Endodermal cell (in vitro differentiated cells): ENCODE results near the gene PSAP. TPM values are rescaled to one million over a fixed set of nuclear protein-coding genes. Genes with fewer than 3 reads are reported as not detected.

Experiments
- DNase-seq: peaks from one replicate; pipeline ENCODE4 v3.0.0-alpha.2; 2017
- H3K27ac ChIP-seq: 2 replicates; pipeline ENCODE4 v1.5.1; 2013; ENCODE audit warnings: mild to moderate bottlenecking, low read depth, low read length, moderate library complexity
- H3K27me3 ChIP-seq: 2 replicates; pipeline ENCODE4 v1.6.1; 2013; ENCODE audit warnings: mild to moderate bottlenecking, low read length, moderate library complexity; ENCODE audit not compliant: insufficient read depth, control insufficient read depth, poor library complexity, severe bottlenecking
- H3K36me3 ChIP-seq: 2 replicates; pipeline ENCODE4 v1.7.0; 2013; ENCODE audit warnings: mild to moderate bottlenecking, low read length, moderate library complexity; ENCODE audit not compliant: control insufficient read depth, insufficient read depth
- H3K4me1 ChIP-seq: one replicate; pipeline ENCODE4 v1.7.0; 2013; ENCODE audit warnings: low read length; ENCODE audit not compliant: control insufficient read depth, insufficient read depth
- H3K4me3 ChIP-seq: 2 replicates; pipeline ENCODE4 v1.5.1; 2013; ENCODE audit warnings: mild to moderate bottlenecking, low read length, moderate library complexity
- H3K9ac ChIP-seq: 2 replicates; pipeline ENCODE4 v1.6.1; 2013; ENCODE audit warnings: mild to moderate bottlenecking, low read length, moderate library complexity; ENCODE audit not compliant: poor library complexity, severe bottlenecking; ENCODE audit errors: extremely low read depth
- H3K9me3 ChIP-seq: 2 replicates; pipeline ENCODE4 v1.6.1; 2013; ENCODE audit warnings: mild to moderate bottlenecking, low read length, moderate library complexity; ENCODE audit not compliant: control insufficient read depth
- H3K27ac Mint-ChIP-seq: 2 replicates; pipeline ENCODE4 v1.8.0; 2020; ENCODE audit warnings: mixed read lengths
- H3K27me3 Mint-ChIP-seq: 2 replicates; pipeline ENCODE4 v1.8.0; 2021; ENCODE audit warnings: mild to moderate bottlenecking, mixed read lengths; ENCODE audit not compliant: insufficient read depth
- H3K36me3 Mint-ChIP-seq: 2 replicates; pipeline ENCODE4 v1.8.0; 2020; ENCODE audit warnings: low read depth, mixed read lengths
- H3K4me1 Mint-ChIP-seq: 2 replicates; pipeline ENCODE4 v1.8.0; 2020; ENCODE audit warnings: mixed read lengths
- H3K4me3 Mint-ChIP-seq: 2 replicates; pipeline ENCODE4 v1.8.0; 2020; ENCODE audit warnings: mild to moderate bottlenecking, moderate library complexity, mixed read lengths
- H3K9me3 Mint-ChIP-seq: 2 replicates; pipeline ENCODE4 v1.8.0; 2020; ENCODE audit warnings: mild to moderate bottlenecking, mixed read lengths
- CTCF ChIP-seq: fragments of 200-600 bp; sonication (generic); conservative IDR thresholded peaks from 2 replicates; pipeline ENCODE4 v1.5.0; 2021; ENCODE audit warnings: antibody characterized with exemption, mild to moderate bottlenecking
- WGBS, 2 experiments: methylation state at CpG; one replicate each; pipeline versions ENCODE4 v1.1.5 to v1.1.7; 2013; ENCODE audit warnings: missing lambda C conversion rate in 2 of 2, mixed read lengths in 1 of 2; ENCODE audit not compliant: insufficient coverage in 1 of 2, insufficient read length in 1 of 2; 5-methylcytosine and 5-hydroxymethylcytosine counted together
- total RNA-seq, 2 donors: library from RNA; stranded (reverse); fragmentation: NEBNext Ultra II Directional in 1 of 2; extraction: Animal tissue kit (Norgen Biotek cat#: 25700) in 1 of 2; gene quantifications; 2 replicates in 1 of 2; 3 replicates in 1 of 2; pipeline ENCODE4 v1.2.1, GENCODE V29; 2021

Gene PSAP
- total RNA-seq, 2 donors from 2014 or later, result 456 to 549 TPM

DNA sequence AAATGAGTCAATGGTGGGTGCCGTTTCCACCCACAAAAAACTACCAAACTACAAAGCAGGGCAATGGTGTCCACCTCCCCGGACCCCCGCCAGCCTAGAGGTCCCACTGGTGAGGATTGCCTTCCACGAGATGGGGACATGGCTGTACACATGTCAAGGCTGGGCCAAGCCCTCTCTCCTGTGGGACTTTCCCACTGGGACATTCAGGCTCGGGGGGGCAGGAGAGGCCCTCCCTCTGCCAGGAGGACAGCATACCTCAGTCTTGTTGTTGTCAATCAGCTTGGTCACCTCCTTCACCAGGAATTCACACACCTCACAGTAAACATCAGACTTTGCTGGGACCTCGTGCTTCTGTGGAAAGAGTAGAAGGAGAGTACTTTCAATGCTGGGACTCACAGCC is 31.1 kb downstream of the PSAP start:
- Mint-ChIP-seq H3K4me3 (no peak overlapping the region), H3K27ac (no peak overlapping the region), H3K27me3 (no peaks in the 10 kb centered on the region), H3K9me3 (no peaks in the 10 kb centered on the region), H3K4me1 (no peaks in the 10 kb centered on the region), H3K36me3 (peaks cover 81% of the 10 kb centered on the region)
- Histone ChIP-seq H3K36me3 (peaks cover 96% of the 10 kb centered on the region), H3K4me3 (no peak overlapping the region), H3K27me3 (no peaks in the 10 kb centered on the region), H3K9me3 (no peaks in the 10 kb centered on the region), H3K27ac (no peak overlapping the region), H3K9ac (no peak overlapping the region), H3K4me1 (no peaks in the 10 kb centered on the region)
- WGBS, 2 experiments, result 92 to 94% methylated on average over 2 to 6 of the region's 6 CpGs
- no peak for TF ChIP-seq CTCF
- no peak for DNase-seq

DNA sequence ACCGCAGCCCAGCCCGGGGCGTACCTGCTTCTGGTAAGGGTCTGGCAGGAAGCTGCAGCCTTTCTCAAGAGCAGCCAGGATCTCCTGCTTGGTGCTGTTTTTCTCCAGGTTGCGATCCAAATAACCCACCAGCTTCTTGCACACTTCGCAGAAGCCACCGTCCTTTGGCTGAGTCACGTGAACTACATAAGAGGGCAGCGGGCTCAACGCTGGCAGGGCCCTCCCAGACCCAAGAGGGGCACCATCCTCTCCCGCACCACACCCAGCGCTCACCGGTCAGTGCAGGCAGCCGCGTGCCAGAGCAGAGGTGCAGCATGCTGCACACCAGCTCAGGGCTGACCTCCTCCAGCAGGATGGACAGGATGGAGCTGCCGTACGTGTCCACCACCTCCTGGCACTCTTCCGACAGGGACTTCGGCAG is 31.6 kb downstream of the PSAP start:
- Histone ChIP-seq H3K4me3 (no peak overlapping the region), H3K27ac (no peak overlapping the region), H3K9me3 (no peaks in the 10 kb centered on the region), H3K27me3 (no peaks in the 10 kb centered on the region), H3K9ac (no peak overlapping the region), H3K36me3 (peaks cover 96% of the 10 kb centered on the region), H3K4me1 (no peaks in the 10 kb centered on the region)
- no peaks in the 10 kb centered on the region for H3K9me3 Mint-ChIP-seq
- no peak for TF ChIP-seq CTCF
- H3K4me1 Mint-ChIP-seq, result no peaks in the 10 kb centered on the region
- no peak overlapping the region for H3K27ac Mint-ChIP-seq
- no peak for DNase-seq
- 90 to 91% methylated on average over 13 to 18 of the region's 18 CpGs for WGBS, 2 experiments
- H3K27me3 Mint-ChIP-seq, result no peaks in the 10 kb centered on the region
- H3K36me3 Mint-ChIP-seq, result peaks cover 82% of the 10 kb centered on the region
- no peak overlapping the region for H3K4me3 Mint-ChIP-seq

DNA sequence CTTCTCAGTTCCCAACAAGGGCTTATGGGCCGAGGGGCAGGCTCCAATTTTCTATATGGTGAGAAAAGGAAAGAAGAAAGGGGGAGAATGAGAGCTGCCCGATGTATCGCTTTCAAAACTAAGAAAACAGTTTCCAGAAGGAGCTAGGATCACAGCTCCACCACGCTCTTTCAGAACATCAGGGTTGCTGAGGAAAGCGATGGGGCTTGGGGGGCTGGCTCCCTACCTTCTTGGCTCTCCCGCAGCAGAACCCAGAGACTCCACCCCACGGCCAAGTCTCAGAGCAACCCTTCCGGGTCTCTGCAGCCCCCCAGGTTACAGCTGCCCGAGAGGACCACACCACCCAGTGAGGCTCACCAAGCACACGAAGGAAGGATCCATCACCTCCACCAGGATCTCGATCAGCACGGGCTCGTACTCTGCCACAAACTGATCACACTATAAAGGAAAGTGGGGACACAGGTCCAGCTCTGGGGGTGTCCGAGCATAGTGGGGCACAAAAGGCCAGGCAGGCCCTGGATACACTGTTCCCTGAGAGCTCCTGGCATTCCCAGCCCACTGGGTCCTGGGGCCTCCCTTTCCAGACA is 32.3 kb downstream of the PSAP start:
- Histone ChIP-seq H3K4me3 (no peak overlapping the region), H3K36me3 (peaks cover 91% of the 10 kb centered on the region), H3K9me3 (no peaks in the 10 kb centered on the region), H3K27ac (no peak overlapping the region), H3K4me1 (no peaks in the 10 kb centered on the region), H3K27me3 (no peaks in the 10 kb centered on the region), H3K9ac (no peak overlapping the region)
- TF ChIP-seq CTCF, result no peak
- Mint-ChIP-seq H3K27ac (peak overlapping the region; percentile 30), H3K4me1 (no peaks in the 10 kb centered on the region), H3K4me3 (no peak overlapping the region), H3K9me3 (no peaks in the 10 kb centered on the region), H3K36me3 (peaks cover 84% of the 10 kb centered on the region), H3K27me3 (no peaks in the 10 kb centered on the region)
- DNase-seq, result no peak
- 90 to 94% methylated on average over 8 to 14 of the region's 14 CpGs for WGBS, 2 experiments
